Heart left ventricle (tissue), 13 donors: ENCODE results near the gene SUPT3H.

Source experiments
- CTCF ChIP-seq, 12 donors: fragments of 200-600 bp; sonication (generic) in 4 of 12; IDR thresholded peaks; one replicate each; pipeline versions ENCODE4 v1.5.0 to v1.8.0; 2018 to 2022; ENCODE audit warnings: antibody characterized with exemption in 12 of 12, mild to moderate bottlenecking in 5 of 12
- POLR2A ChIP-seq, 2 donors: fragments of 450-650 bp; IDR thresholded peaks; one replicate each; pipeline ENCODE4 v1.6.1; 2017; ENCODE audit warnings: antibody characterized with exemption in 2 of 2, mild to moderate bottlenecking in 2 of 2, moderate library complexity in 2 of 2
- donor health status: ischemic (EF 13 %, LVEDD 7.1; RV severe dilation, severe dysfunction).
- donor health status: DM: no; HTN: yes; CAD: no.
- donor health status: DM: no; HTN: no; CAD: no.
- donor health status: ischemic (EF 25% LVEDD 6.9; RV normal size, moderate dysfunction).
- donor health status: ischemic (EF 25% LVEDD 5.7; RV mildly dilated, moderate dysfunction).
- donor health status: ischemic (EF 35%, LVEDD 5.7; RV mildly dilated, moderate dysfunction).
- donor health status: nonischemic (EF 11% LVEDD 7.7; RV severe dilation, severe dysfunction).
- donor health status: DM: yes; HTN: yes; CAD: no.
- donor health status: PGD.
- donor health status: ischemic (EF 29% LVEDD 5.4; RV normal size, mild dysfunction).
- donor health status: nonischemic (EF 23%, LVEDD 6.1; RV moderate dilation, normal function).

- no peak for TF ChIP-seq POLR2A (IDR thresholded peaks at IDR 0.05)
- no peak for TF ChIP-seq CTCF (IDR thresholded peaks at IDR 0.05)
Observed at GRCh38 chr6:44892579-44892978, 485.2 kb downstream of the SUPT3H start.
